ENCODE data around the gene CIITA. TPM values are rescaled to one million over a fixed set of nuclear protein-coding genes. Genes with fewer than 3 reads are reported as not detected.

The CIITA gene
- polyA plus RNA-seq, 2 donors, result 2.8 to 5.5 TPM

- Histone ChIP-seq H3K4me3 (ENCODE audit: low read depth in 1 of 2, low read length in 2 of 2) (no peak overlapping the region), H3K36me3 (ENCODE audit: control insufficient read depth in 2 of 2, insufficient read depth in 2 of 2, low read length in 1 of 2) (no peaks in the 10 kb centered on the region), H3K27ac (ENCODE audit: low read depth in 2 of 2, low read length in 1 of 2) (no peak overlapping the region), H3K9me3 (ENCODE audit: control insufficient read depth in 2 of 2, insufficient read depth in 1 of 2, low read depth in 1 of 2, low read length in 1 of 2) (no peaks in the 10 kb centered on the region), H3K4me1 (ENCODE audit: control insufficient read depth in 2 of 2, insufficient read depth in 2 of 2, low read length in 1 of 2) (peaks cover 0 to 2% of the 10 kb centered on the region in 2 donors), H3K27me3 (ENCODE audit: control insufficient read depth in 1 of 2, insufficient read depth in 2 of 2, low read length in 2 of 2) (no peaks in the 10 kb centered on the region)
- WGBS, 2 donors, result 82 to 90% methylated on average over 5 of the region's 5 CpGs
Measured at GRCh38 chr16:10892782-10893318, 15.8 kb downstream of the CIITA start.

- no peaks in the 10 kb centered on the region for H3K27me3 ChIP-seq (ENCODE audit: control insufficient read depth in 1 of 2, insufficient read depth in 2 of 2, low read length in 2 of 2)
- H3K4me1 ChIP-seq (ENCODE audit: control insufficient read depth in 2 of 2, insufficient read depth in 2 of 2, low read length in 1 of 2), result no peaks in the 10 kb centered on the region
- no peaks in the 10 kb centered on the region for H3K36me3 ChIP-seq (ENCODE audit: control insufficient read depth in 2 of 2, insufficient read depth in 2 of 2, low read length in 1 of 2)
- no peak overlapping the region for H3K27ac ChIP-seq (ENCODE audit: low read depth in 2 of 2, low read length in 1 of 2)
- H3K4me3 ChIP-seq (ENCODE audit: low read depth in 1 of 2, low read length in 2 of 2), result no peak overlapping the region
- WGBS, 2 donors, result 45 to 53% methylated on average over 17 of the region's 17 CpGs
- H3K9me3 ChIP-seq (ENCODE audit: control insufficient read depth in 2 of 2, insufficient read depth in 1 of 2, low read depth in 1 of 2, low read length in 1 of 2), result no peaks in the 10 kb centered on the region
Measured at GRCh38 chr16:10895053-10895946, 18.3 kb downstream of the CIITA start.

GRCh38 chr16:10896165-10896564 lies 19.2 kb downstream of the CIITA start:
- Histone ChIP-seq H3K9me3 (ENCODE audit: control insufficient read depth in 2 of 2, insufficient read depth in 1 of 2, low read depth in 1 of 2, low read length in 1 of 2) (no peaks in the 10 kb centered on the region), H3K36me3 (ENCODE audit: control insufficient read depth in 2 of 2, insufficient read depth in 2 of 2, low read length in 1 of 2) (no peaks in the 10 kb centered on the region), H3K4me3 (ENCODE audit: low read depth in 1 of 2, low read length in 2 of 2) (no peak overlapping the region), H3K27ac (ENCODE audit: low read depth in 2 of 2, low read length in 1 of 2) (no peak overlapping the region), H3K4me1 (ENCODE audit: control insufficient read depth in 2 of 2, insufficient read depth in 2 of 2, low read length in 1 of 2) (no peaks in the 10 kb centered on the region), H3K27me3 (ENCODE audit: control insufficient read depth in 1 of 2, insufficient read depth in 2 of 2, low read length in 2 of 2) (no peaks in the 10 kb centered on the region)
- WGBS, 2 donors, result 64 to 65% methylated on average over 3 of the region's 3 CpGs

- WGBS, 2 donors, result 92 to 96% methylated on average over 2 of the region's 2 CpGs
- Histone ChIP-seq H3K9me3 (ENCODE audit: control insufficient read depth in 2 of 2, insufficient read depth in 1 of 2, low read depth in 1 of 2, low read length in 1 of 2) (no peaks in the 10 kb centered on the region), H3K4me1 (ENCODE audit: control insufficient read depth in 2 of 2, insufficient read depth in 2 of 2, low read length in 1 of 2) (no peaks in the 10 kb centered on the region), H3K36me3 (ENCODE audit: control insufficient read depth in 2 of 2, insufficient read depth in 2 of 2, low read length in 1 of 2) (no peaks in the 10 kb centered on the region), H3K27me3 (ENCODE audit: control insufficient read depth in 1 of 2, insufficient read depth in 2 of 2, low read length in 2 of 2) (no peaks in the 10 kb centered on the region), H3K4me3 (ENCODE audit: low read depth in 1 of 2, low read length in 2 of 2) (no peak overlapping the region), H3K27ac (ENCODE audit: low read depth in 2 of 2, low read length in 1 of 2) (no peak overlapping the region)
Measured at GRCh38 chr16:10896723-10897122, 19.7 kb downstream of the CIITA start.

GRCh38 chr16:10897134-10897533 lies 20.1 kb downstream of the CIITA start:
- H3K4me3 ChIP-seq (ENCODE audit: low read depth in 1 of 2, low read length in 2 of 2), result no peak overlapping the region
- H3K36me3 ChIP-seq (ENCODE audit: control insufficient read depth in 2 of 2, insufficient read depth in 2 of 2, low read length in 1 of 2), result no peaks in the 10 kb centered on the region
- H3K27ac ChIP-seq (ENCODE audit: low read depth in 2 of 2, low read length in 1 of 2), result no peak overlapping the region
- 68 to 71% methylated on average over 5 of the region's 5 CpGs for WGBS, 2 donors
- peaks cover 0 to 2% of the 10 kb centered on the region in 2 donors for H3K9me3 ChIP-seq (ENCODE audit: control insufficient read depth in 2 of 2, insufficient read depth in 1 of 2, low read depth in 1 of 2, low read length in 1 of 2)
- no peaks in the 10 kb centered on the region for H3K4me1 ChIP-seq (ENCODE audit: control insufficient read depth in 2 of 2, insufficient read depth in 2 of 2, low read length in 1 of 2)
- H3K27me3 ChIP-seq (ENCODE audit: control insufficient read depth in 1 of 2, insufficient read depth in 2 of 2, low read length in 2 of 2), result no peaks in the 10 kb centered on the region

- no peak overlapping the region for H3K4me3 ChIP-seq (ENCODE audit: low read depth in 1 of 2, low read length in 2 of 2)
- 96 to 100% methylated on average over 1 of the region's 1 CpG for WGBS, 2 donors
- H3K36me3 ChIP-seq (ENCODE audit: control insufficient read depth in 2 of 2, insufficient read depth in 2 of 2, low read length in 1 of 2), result peaks cover 0 to 3% of the 10 kb centered on the region in 2 donors
- H3K9me3 ChIP-seq (ENCODE audit: control insufficient read depth in 2 of 2, insufficient read depth in 1 of 2, low read depth in 1 of 2, low read length in 1 of 2), result peaks cover 0 to 7% of the 10 kb centered on the region in 2 donors
- H3K27me3 ChIP-seq (ENCODE audit: control insufficient read depth in 1 of 2, insufficient read depth in 2 of 2, low read length in 2 of 2), result no peaks in the 10 kb centered on the region
- H3K27ac ChIP-seq (ENCODE audit: low read depth in 2 of 2, low read length in 1 of 2), result no peak overlapping the region
- H3K4me1 ChIP-seq (ENCODE audit: control insufficient read depth in 2 of 2, insufficient read depth in 2 of 2, low read length in 1 of 2), result no peaks in the 10 kb centered on the region
Measured at GRCh38 chr16:10902999-10903398, 26.0 kb downstream of the CIITA start.

- Histone ChIP-seq H3K9me3 (ENCODE audit: control insufficient read depth in 2 of 2, insufficient read depth in 1 of 2, low read depth in 1 of 2, low read length in 1 of 2) (peaks cover 3 to 7% of the 10 kb centered on the region in 2 donors), H3K27ac (ENCODE audit: low read depth in 2 of 2, low read length in 1 of 2) (no peak overlapping the region), H3K27me3 (ENCODE audit: control insufficient read depth in 1 of 2, insufficient read depth in 2 of 2, low read length in 2 of 2) (no peaks in the 10 kb centered on the region), H3K4me1 (ENCODE audit: control insufficient read depth in 2 of 2, insufficient read depth in 2 of 2, low read length in 1 of 2) (no peaks in the 10 kb centered on the region), H3K4me3 (ENCODE audit: low read depth in 1 of 2, low read length in 2 of 2) (no peak overlapping the region), H3K36me3 (ENCODE audit: control insufficient read depth in 2 of 2, insufficient read depth in 2 of 2, low read length in 1 of 2) (peaks cover 0 to 3% of the 10 kb centered on the region in 2 donors)
- WGBS, 2 donors, result 92% methylated on average over 19 of the region's 19 CpGs
Measured at GRCh38 chr16:10906482-10906881, 29.5 kb downstream of the CIITA start.

GRCh38 chr16:10906914-10907756 lies 30.1 kb downstream of the CIITA start:
- H3K9me3 ChIP-seq (ENCODE audit: control insufficient read depth in 2 of 2, insufficient read depth in 1 of 2, low read depth in 1 of 2, low read length in 1 of 2), result peaks cover 3 to 5% of the 10 kb centered on the region in 2 donors
- WGBS, 2 donors, result 84 to 90% methylated on average over 41 to 46 of the region's 46 CpGs
- no peak overlapping the region for H3K27ac ChIP-seq (ENCODE audit: low read depth in 2 of 2, low read length in 1 of 2)
- no peaks in the 10 kb centered on the region for H3K4me1 ChIP-seq (ENCODE audit: control insufficient read depth in 2 of 2, insufficient read depth in 2 of 2, low read length in 1 of 2)
- H3K27me3 ChIP-seq (ENCODE audit: control insufficient read depth in 1 of 2, insufficient read depth in 2 of 2, low read length in 2 of 2), result no peaks in the 10 kb centered on the region
- no peak overlapping the region for H3K4me3 ChIP-seq (ENCODE audit: low read depth in 1 of 2, low read length in 2 of 2)
- peaks cover 0 to 3% of the 10 kb centered on the region in 2 donors for H3K36me3 ChIP-seq (ENCODE audit: control insufficient read depth in 2 of 2, insufficient read depth in 2 of 2, low read length in 1 of 2)

GRCh38 chr16:10907757-10908045 lies 30.7 kb downstream of the CIITA start:
- peaks cover 0 to 3% of the 10 kb centered on the region in 2 donors for H3K36me3 ChIP-seq (ENCODE audit: control insufficient read depth in 2 of 2, insufficient read depth in 2 of 2, low read length in 1 of 2)
- H3K27me3 ChIP-seq (ENCODE audit: control insufficient read depth in 1 of 2, insufficient read depth in 2 of 2, low read length in 2 of 2), result no peaks in the 10 kb centered on the region
- no peak overlapping the region for H3K27ac ChIP-seq (ENCODE audit: low read depth in 2 of 2, low read length in 1 of 2)
- peaks cover 1 to 3% of the 10 kb centered on the region in 2 donors for H3K9me3 ChIP-seq (ENCODE audit: control insufficient read depth in 2 of 2, insufficient read depth in 1 of 2, low read depth in 1 of 2, low read length in 1 of 2)
- WGBS, 2 donors, result 91 to 94% methylated on average over 21 of the region's 21 CpGs
- no peaks in the 10 kb centered on the region for H3K4me1 ChIP-seq (ENCODE audit: control insufficient read depth in 2 of 2, insufficient read depth in 2 of 2, low read length in 1 of 2)
- H3K4me3 ChIP-seq (ENCODE audit: low read depth in 1 of 2, low read length in 2 of 2), result no peak overlapping the region
